ENCODE results near the gene MYB.
"Not testable (repeated sequence)": the region's sequence is repeated elsewhere in the genome, so short reads cannot be mapped to it uniquely, and the experiment has no call there.

The MYB gene

GRCh38 chr6:135150481-135150880 is 30.6 kb upstream of the MYB start:
- peaks cover 7 to 29% (median 17%) of the 10 kb centered on the region in 4 experiments for H3K4me1 ChIP-seq (ENCODE audit: control extremely low read depth in 1 of 4, control insufficient read depth in 4 of 4, insufficient read depth in 4 of 4, low read length in 3 of 4)
- H3K4me3 ChIP-seq (ENCODE audit: control insufficient read depth in 1 of 7, extremely low read depth in 1 of 7, insufficient read depth in 4 of 7, low read depth in 2 of 7, low read length in 6 of 7); H3K27ac ChIP-seq (ENCODE audit: insufficient read depth in 1 of 2, low read depth in 1 of 2, low read length in 2 of 2, poor library complexity in 1 of 2, severe bottlenecking in 2 of 2); H3K9me3 ChIP-seq (ENCODE audit: control extremely low read depth in 1 of 5, control insufficient read depth in 4 of 5, insufficient read depth in 2 of 5, low read depth in 1 of 5, low read length in 4 of 5); DNase-seq; H3K36me3 ChIP-seq (ENCODE audit: control insufficient read depth in 4 of 4, insufficient read depth in 4 of 4, low read length in 3 of 4); H3K27me3 ChIP-seq (replicated peaks in 2 of 5; ENCODE audit: control insufficient read depth in 4 of 5, insufficient read depth in 5 of 5, low read length in 4 of 5); POLR2A ChIA-PET: not testable (repeated sequence)
- CTCF ChIA-PET: interaction anchor here (0.6 kb wide), 1 partner anchor 775 kb away, joined by 3 read pairs; no protein-coding TSS in a partner anchor
- WGBS (ENCODE audit: insufficient coverage): no CpG with 5 or more reads among the region's 2 CpGs

DNA sequence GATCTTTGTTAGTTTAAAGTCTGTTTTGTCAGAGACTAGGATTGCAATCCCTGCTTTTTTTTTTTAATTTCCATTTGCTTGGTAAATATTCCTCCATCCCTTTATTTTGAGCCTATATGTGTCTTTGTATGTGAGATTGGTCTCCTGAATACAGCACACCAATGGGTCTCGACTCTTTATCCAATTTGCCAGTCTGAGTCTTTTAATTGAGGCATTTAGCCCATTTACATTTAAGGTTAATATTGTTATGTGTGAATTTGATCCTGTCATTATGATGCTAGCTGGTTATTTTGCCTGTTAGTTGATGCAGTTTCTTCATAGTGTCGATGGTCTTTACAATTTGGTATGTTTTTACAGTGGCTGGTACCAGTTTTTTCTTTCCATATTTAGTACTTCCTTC is 27.0 kb upstream of the MYB start:
- H3K27me3 ChIP-seq (replicated peaks in 2 of 5; ENCODE audit: control insufficient read depth in 4 of 5, insufficient read depth in 5 of 5, low read length in 4 of 5); DNase-seq; H3K27ac ChIP-seq (ENCODE audit: insufficient read depth in 1 of 2, low read depth in 1 of 2, low read length in 2 of 2, poor library complexity in 1 of 2, severe bottlenecking in 2 of 2); POLR2A ChIA-PET; H3K9me3 ChIP-seq (ENCODE audit: control extremely low read depth in 1 of 5, control insufficient read depth in 4 of 5, insufficient read depth in 2 of 5, low read depth in 1 of 5, low read length in 4 of 5); H3K4me1 ChIP-seq (ENCODE audit: control extremely low read depth in 1 of 4, control insufficient read depth in 4 of 4, insufficient read depth in 4 of 4, low read length in 3 of 4); H3K36me3 ChIP-seq (ENCODE audit: control insufficient read depth in 4 of 4, insufficient read depth in 4 of 4, low read length in 3 of 4); H3K4me3 ChIP-seq (ENCODE audit: control insufficient read depth in 1 of 7, extremely low read depth in 1 of 7, insufficient read depth in 4 of 7, low read depth in 2 of 7, low read length in 6 of 7): not testable (repeated sequence)
- no CpG with 5 or more reads among the region's 2 CpGs for WGBS (ENCODE audit: insufficient coverage)
- CTCF ChIA-PET: interaction anchor here (0.6 kb wide), 1 partner anchor 150 kb away, joined by 4 read pairs; no protein-coding TSS in a partner anchor

- Histone ChIP-seq H3K4me1 (ENCODE audit: control extremely low read depth in 1 of 4, control insufficient read depth in 4 of 4, insufficient read depth in 4 of 4, low read length in 3 of 4) (peaks cover 0 to 13% (median 0%) of the 10 kb centered on the region in 4 experiments), H3K9me3 (ENCODE audit: control extremely low read depth in 1 of 5, control insufficient read depth in 4 of 5, insufficient read depth in 2 of 5, low read depth in 1 of 5, low read length in 4 of 5) (no peaks in the 10 kb centered on the region), H3K27ac (ENCODE audit: insufficient read depth in 1 of 2, low read depth in 1 of 2, low read length in 2 of 2, poor library complexity in 1 of 2, severe bottlenecking in 2 of 2) (no peak overlapping the region), H3K36me3 (ENCODE audit: control insufficient read depth in 4 of 4, insufficient read depth in 4 of 4, low read length in 3 of 4) (no peaks in the 10 kb centered on the region), H3K27me3 (replicated peaks in 2 of 5; ENCODE audit: control insufficient read depth in 4 of 5, insufficient read depth in 5 of 5, low read length in 4 of 5) (no peaks in the 10 kb centered on the region), H3K4me3 (ENCODE audit: control insufficient read depth in 1 of 7, extremely low read depth in 1 of 7, insufficient read depth in 4 of 7, low read depth in 2 of 7, low read length in 6 of 7) (no peak overlapping the region)
- ChIA-PET CTCF (interaction anchor here (1.0 to 2.8 kb wide), 4 partner anchors 9 to 13 kb away, joined by 3 to 11 read pairs (median 7); no protein-coding TSS in a partner anchor), POLR2A (no interaction called here)
- 100% methylated on average over 1 of the region's 4 CpGs for WGBS (ENCODE audit: insufficient coverage)
- no peak for DNase-seq
These were observed 22.7 kb upstream of the MYB start for GRCh38 chr6:135158397-135158796.

- no peaks in the 10 kb centered on the region for H3K36me3 ChIP-seq (ENCODE audit: control insufficient read depth in 4 of 4, insufficient read depth in 4 of 4, low read length in 3 of 4)
- no peak for DNase-seq
- no peak overlapping the region for H3K4me3 ChIP-seq (ENCODE audit: control insufficient read depth in 1 of 7, extremely low read depth in 1 of 7, insufficient read depth in 4 of 7, low read depth in 2 of 7, low read length in 6 of 7)
- H3K27ac ChIP-seq (ENCODE audit: insufficient read depth in 1 of 2, low read depth in 1 of 2, low read length in 2 of 2, poor library complexity in 1 of 2, severe bottlenecking in 2 of 2): no peak overlapping the region
- no peaks in the 10 kb centered on the region for H3K9me3 ChIP-seq (ENCODE audit: control extremely low read depth in 1 of 5, control insufficient read depth in 4 of 5, insufficient read depth in 2 of 5, low read depth in 1 of 5, low read length in 4 of 5)
- WGBS (ENCODE audit: insufficient coverage): 100% methylated on average over 1 of the region's 3 CpGs
- no peaks in the 10 kb centered on the region for H3K27me3 ChIP-seq (replicated peaks in 2 of 5; ENCODE audit: control insufficient read depth in 4 of 5, insufficient read depth in 5 of 5, low read length in 4 of 5)
- H3K4me1 ChIP-seq (ENCODE audit: control extremely low read depth in 1 of 4, control insufficient read depth in 4 of 4, insufficient read depth in 4 of 4, low read length in 3 of 4): peaks cover 0 to 13% (median 0%) of the 10 kb centered on the region in 4 experiments
- CTCF ChIA-PET: interaction anchor here (0.6 to 2.8 kb wide), 5 partner anchors 9 to 31 kb away, joined by 3 to 11 read pairs (median 3); no protein-coding TSS in a partner anchor
- POLR2A ChIA-PET: no interaction called here
These were observed 21.6 kb upstream of the MYB start for GRCh38 chr6:135159531-135159930.

DNA sequence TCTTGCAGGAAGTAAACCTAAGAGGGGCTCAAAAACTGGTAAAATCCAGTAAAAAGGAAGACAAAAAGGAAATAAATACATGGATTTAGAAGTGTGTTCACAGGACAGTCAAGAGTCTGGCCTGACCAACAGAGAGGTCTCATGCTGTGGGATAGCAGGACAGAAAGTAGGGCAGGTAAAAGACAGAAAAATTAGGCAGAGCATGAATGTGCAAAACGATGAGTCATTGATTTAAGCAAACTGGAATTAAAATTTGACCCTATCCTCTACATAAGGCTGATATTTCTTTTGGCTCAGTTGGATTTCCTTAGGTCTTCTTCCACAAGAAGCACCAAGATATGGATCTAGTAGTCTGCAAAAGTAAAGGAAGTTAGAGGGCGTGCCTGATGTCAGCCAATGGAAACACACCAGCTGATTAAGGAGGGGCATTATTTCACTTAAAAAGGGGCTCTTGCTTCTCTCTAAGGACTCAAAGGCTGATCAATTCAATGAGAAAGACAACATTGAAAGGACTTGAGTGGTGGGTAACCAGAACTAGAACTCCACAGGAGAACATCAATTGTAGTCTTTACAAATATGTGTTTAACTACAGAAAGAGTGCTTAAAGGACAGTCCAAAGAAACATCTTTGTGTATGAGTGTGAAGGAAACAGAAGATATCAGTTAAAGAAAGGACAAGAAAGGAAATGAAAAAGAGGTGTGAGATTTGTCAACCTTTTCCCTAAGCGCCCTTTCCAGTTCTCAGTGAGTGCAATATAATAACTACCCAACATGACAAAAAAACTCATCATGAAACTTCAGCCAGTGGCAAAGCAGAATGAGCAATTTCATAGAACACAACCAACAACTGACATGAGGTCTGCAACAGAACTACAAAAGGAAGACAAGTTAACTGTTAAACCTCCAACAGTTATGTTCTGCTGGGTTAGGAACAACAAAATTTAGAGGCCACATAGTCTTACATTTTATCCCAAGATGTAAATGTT is 19.4 kb upstream of the MYB start:
- Histone ChIP-seq H3K4me1 (ENCODE audit: control extremely low read depth in 1 of 4, control insufficient read depth in 4 of 4, insufficient read depth in 4 of 4, low read length in 3 of 4) (peaks cover 0 to 13% (median 0%) of the 10 kb centered on the region in 4 experiments), H3K9me3 (ENCODE audit: control extremely low read depth in 1 of 5, control insufficient read depth in 4 of 5, insufficient read depth in 2 of 5, low read depth in 1 of 5, low read length in 4 of 5) (no peaks in the 10 kb centered on the region), H3K4me3 (ENCODE audit: control insufficient read depth in 1 of 7, extremely low read depth in 1 of 7, insufficient read depth in 4 of 7, low read depth in 2 of 7, low read length in 6 of 7) (no peak overlapping the region), H3K27me3 (replicated peaks in 2 of 5; ENCODE audit: control insufficient read depth in 4 of 5, insufficient read depth in 5 of 5, low read length in 4 of 5) (no peaks in the 10 kb centered on the region), H3K36me3 (ENCODE audit: control insufficient read depth in 4 of 4, insufficient read depth in 4 of 4, low read length in 3 of 4) (no peaks in the 10 kb centered on the region), H3K27ac (ENCODE audit: insufficient read depth in 1 of 2, low read depth in 1 of 2, low read length in 2 of 2, poor library complexity in 1 of 2, severe bottlenecking in 2 of 2) (no peak overlapping the region)
- WGBS (ENCODE audit: insufficient coverage): 100% methylated on average over 2 of the region's 3 CpGs
- no peak for DNase-seq
- POLR2A ChIA-PET: no interaction called here
- CTCF ChIA-PET: interaction anchor here (0.9 kb wide), 1 partner anchor 17 kb away, joined by 3 read pairs; no protein-coding TSS in a partner anchor

GRCh38 chr6:135162678-135163439 is 18.2 kb upstream of the MYB start:
- ChIA-PET CTCF (interaction anchor here (0.7 to 1.6 kb wide), 4 partner anchors 10 to 251 kb away, joined by 3 to 5 read pairs (median 3); no protein-coding TSS in a partner anchor), POLR2A (no interaction called here)
- peak in 2 of 3 donors; percentile 33 to 36 for DNase-seq
- WGBS (ENCODE audit: insufficient coverage): 98% methylated on average over 6 of the region's 10 CpGs
- H3K27ac ChIP-seq (ENCODE audit: insufficient read depth in 1 of 2, low read depth in 1 of 2, low read length in 2 of 2, poor library complexity in 1 of 2, severe bottlenecking in 2 of 2): no peak overlapping the region
- H3K36me3 ChIP-seq (ENCODE audit: control insufficient read depth in 4 of 4, insufficient read depth in 4 of 4, low read length in 3 of 4): no peaks in the 10 kb centered on the region
- H3K4me3 ChIP-seq (ENCODE audit: control insufficient read depth in 1 of 7, extremely low read depth in 1 of 7, insufficient read depth in 4 of 7, low read depth in 2 of 7, low read length in 6 of 7): no peak overlapping the region
- H3K27me3 ChIP-seq (replicated peaks in 2 of 5; ENCODE audit: control insufficient read depth in 4 of 5, insufficient read depth in 5 of 5, low read length in 4 of 5): no peaks in the 10 kb centered on the region
- peaks cover 0 to 13% (median 0%) of the 10 kb centered on the region in 4 experiments for H3K4me1 ChIP-seq (ENCODE audit: control extremely low read depth in 1 of 4, control insufficient read depth in 4 of 4, insufficient read depth in 4 of 4, low read length in 3 of 4)
- no peaks in the 10 kb centered on the region for H3K9me3 ChIP-seq (ENCODE audit: control extremely low read depth in 1 of 5, control insufficient read depth in 4 of 5, insufficient read depth in 2 of 5, low read depth in 1 of 5, low read length in 4 of 5)

Data from common myeloid progenitor, CD34-positive (primary cell).